GM12874 (cell line): ENCODE measurements around the gene TUFM.

Experiments used
- TF ChIP-seq, protein P1 (sequence below): IDR thresholded peaks from 2 replicates; pipeline ENCODE4 v1.5.1; 2011; ENCODE audit warnings: low read depth, mild to moderate bottlenecking, control low read depth, low read length, moderate library complexity; ENCODE audit not compliant: insufficient read depth

Gene TUFM

DNA sequence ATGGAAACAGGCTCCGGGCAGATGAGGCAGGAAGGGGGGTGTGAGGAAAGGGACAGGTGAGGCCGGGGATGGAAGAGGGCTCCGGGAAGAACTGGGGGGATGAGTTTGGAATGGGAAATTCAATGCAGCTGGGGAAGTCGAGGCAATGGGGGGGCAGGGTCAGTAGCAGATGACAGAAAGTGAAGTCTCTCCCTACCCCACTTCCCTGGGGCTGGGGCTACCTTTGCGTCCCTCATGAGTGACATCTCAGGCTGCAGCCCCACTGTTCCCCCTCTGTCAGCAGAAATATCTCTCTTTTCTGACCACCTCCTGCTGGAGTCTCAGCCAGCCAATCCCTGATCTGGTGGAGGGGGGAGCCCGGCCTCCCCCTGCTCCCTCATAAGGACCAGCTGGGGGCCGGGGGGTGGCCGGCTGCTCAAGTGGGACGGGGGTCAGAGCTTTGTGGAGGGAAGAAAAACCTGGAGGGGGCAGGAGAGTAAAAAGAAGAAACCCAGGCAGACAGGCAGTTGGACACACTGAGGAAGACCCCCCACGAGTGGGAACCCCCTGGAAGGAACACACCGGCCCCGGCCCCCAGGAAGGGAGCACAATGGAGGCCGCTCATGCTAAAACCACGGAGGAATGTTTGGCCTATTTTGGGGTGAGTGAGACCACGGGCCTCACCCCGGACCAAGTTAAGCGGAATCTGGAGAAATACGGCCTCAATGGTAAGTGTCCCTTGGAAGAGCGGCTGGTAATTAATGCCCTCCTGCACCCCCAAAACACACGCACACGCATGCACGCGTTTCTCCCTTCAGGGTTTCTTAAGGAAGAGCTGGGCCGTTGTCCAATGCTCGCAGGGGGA is 32.2 kb upstream of the TUFM start, which contains the start of gene ATP2A1:
TSS of gene ATP2A1 (plus strand) at position 406 of the 844 bp plus-strand sequence. CDS start at position 590, 184 bp downstream.
- TF ChIP-seq, protein P1, sequence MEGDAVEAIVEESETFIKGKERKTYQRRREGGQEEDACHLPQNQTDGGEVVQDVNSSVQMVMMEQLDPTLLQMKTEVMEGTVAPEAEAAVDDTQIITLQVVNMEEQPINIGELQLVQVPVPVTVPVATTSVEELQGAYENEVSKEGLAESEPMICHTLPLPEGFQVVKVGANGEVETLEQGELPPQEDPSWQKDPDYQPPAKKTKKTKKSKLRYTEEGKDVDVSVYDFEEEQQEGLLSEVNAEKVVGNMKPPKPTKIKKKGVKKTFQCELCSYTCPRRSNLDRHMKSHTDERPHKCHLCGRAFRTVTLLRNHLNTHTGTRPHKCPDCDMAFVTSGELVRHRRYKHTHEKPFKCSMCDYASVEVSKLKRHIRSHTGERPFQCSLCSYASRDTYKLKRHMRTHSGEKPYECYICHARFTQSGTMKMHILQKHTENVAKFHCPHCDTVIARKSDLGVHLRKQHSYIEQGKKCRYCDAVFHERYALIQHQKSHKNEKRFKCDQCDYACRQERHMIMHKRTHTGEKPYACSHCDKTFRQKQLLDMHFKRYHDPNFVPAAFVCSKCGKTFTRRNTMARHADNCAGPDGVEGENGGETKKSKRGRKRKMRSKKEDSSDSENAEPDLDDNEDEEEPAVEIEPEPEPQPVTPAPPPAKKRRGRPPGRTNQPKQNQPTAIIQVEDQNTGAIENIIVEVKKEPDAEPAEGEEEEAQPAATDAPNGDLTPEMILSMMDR, result no peak

DNA sequence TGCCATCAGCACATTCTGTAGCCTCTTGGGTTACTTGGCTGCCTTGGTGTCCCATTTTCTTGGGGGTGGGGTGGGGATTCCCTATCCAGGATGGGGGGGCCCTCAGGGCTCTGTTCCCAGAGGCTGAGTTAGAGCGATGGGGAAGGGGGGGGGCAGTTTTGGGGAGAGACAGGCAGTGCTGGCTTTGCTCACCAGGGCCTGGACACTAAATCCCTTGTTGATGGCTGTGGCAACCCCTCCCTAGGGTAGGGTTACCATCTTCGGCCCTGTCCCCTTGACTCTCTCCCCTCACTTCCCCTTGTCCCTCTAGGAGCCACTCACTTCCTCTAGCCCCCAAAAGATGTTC is 31.5 kb upstream of the TUFM start:
- TF ChIP-seq, protein P1, result no peak

GRCh38 chr16:28876973-28877654 is 31.0 kb upstream of the TUFM start:
- TF ChIP-seq, protein P1, result no peak

GRCh38 chr16:28876019-28876659 is 30.0 kb upstream of the TUFM start:
- TF ChIP-seq, protein P1, result no peak

DNA sequence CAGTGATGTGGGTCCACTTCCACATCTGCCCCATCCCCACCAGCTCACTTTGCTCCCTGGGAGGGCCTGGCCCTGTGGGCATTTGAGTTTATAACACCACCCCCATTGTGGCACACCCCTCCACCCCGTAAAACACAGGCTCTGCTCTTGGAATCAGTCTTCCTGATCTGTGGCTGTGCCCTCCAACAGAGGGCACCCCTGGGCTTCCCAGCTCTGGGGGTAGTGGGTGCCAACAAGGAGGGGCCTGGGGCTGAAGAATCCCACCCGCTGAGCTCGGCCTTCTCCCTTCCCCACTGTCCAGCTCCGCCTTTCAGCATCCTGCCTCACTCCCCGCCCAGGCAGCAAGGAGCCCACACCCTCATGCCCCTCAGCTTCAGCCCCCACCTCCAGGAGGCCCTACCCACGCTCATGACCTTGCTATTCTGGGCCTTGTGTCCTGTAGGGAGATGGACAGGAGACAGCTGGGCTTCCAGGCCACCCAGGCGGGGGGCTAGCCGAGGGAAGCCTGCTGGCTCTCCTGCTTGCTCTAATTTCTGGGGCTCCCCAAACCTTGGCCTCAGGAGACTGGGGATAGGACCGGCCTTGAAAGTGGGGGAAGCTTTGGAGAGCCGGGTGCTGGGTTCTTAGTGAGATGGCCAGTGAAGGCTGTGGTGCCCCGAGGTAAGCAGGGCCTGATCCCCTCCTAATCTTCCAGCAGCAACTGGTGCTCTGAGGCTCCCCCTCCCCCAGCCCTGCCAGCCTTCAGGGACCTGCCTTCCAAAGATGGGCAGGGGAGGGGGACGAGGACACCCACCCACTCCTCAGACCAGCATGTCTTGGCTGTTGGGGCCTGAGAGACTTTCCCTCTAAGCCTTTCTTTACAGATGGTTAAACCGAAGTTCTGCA is 29.2 kb upstream of the TUFM start:
- TF ChIP-seq, protein P1, result no peak

DNA sequence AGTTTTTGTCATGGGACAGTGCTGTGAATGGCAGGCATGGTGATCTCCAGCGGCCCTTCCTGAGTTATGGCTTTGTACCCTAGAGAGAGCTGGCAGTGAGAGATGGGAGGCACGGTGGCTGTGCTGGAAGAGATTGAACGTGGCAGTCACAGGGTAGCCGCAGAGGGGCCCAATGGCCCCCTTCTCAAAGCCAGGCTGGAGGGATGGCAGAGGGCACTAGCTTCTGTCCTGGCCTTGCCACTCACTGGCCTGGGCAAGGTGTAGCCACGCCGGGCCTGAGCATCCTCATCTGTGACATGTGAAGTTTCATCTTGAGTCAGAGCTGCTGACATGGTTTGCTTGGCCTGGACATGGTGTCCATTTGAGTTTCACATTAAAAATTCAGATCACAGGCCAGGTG is 28.3 kb upstream of the TUFM start:
- TF ChIP-seq, protein P1, result no peak
